T-helper 9 cell (primary cell): ENCODE measurements around the gene POLR2I.
"Not testable (repeated sequence)": the region's sequence is repeated elsewhere in the genome, so short reads cannot be mapped to it uniquely, and the experiment has no call there.

Source experiments
- DNase-seq: peaks from one replicate; pipeline ENCODE4 v3.0.0-alpha.2; 2020

Gene POLR2I

GRCh38 chr19:36099166-36099785, 15.4 kb downstream of the POLR2I start:
- no peak for DNase-seq

GRCh38 chr19:36097036-36097435, 17.6 kb downstream of the POLR2I start:
- DNase-seq = no peak

GRCh38 chr19:36093687-36094086, 21.0 kb downstream of the POLR2I start:
- DNase-seq = no peak

GRCh38 chr19:36093146-36093662, 21.5 kb downstream of the POLR2I start:
- DNase-seq = no peak

GRCh38 chr19:36092566-36092965, 22.1 kb downstream of the POLR2I start:
- DNase-seq = no peak

GRCh38 chr19:36090910-36091695, 23.6 kb downstream of the POLR2I start:
- DNase-seq = no peak

GRCh38 chr19:36089847-36090246, 24.8 kb downstream of the POLR2I start:
- DNase-seq = no peak

- DNase-seq = no peak
These were observed 28.3 kb downstream of the POLR2I start for GRCh38 chr19:36086326-36086725.

GRCh38 chr19:36084231-36085009, 30.3 kb downstream of the POLR2I start:
- DNase-seq = no peak

- no peak for DNase-seq
These were observed 31.8 kb downstream of the POLR2I start for GRCh38 chr19:36082916-36083315.

- DNase-seq = no peak
These were observed 32.8 kb downstream of the POLR2I start for GRCh38 chr19:36081894-36082293.

GRCh38 chr19:36081385-36081784, 33.3 kb downstream of the POLR2I start:
- no peak for DNase-seq

- no peak for DNase-seq
These were observed 35.2 kb downstream of the POLR2I start for GRCh38 chr19:36079389-36079945.

- DNase-seq = no peak
These were observed 41.4 kb downstream of the POLR2I start for GRCh38 chr19:36073121-36073876.

- no peak for DNase-seq
These were observed 42.6 kb downstream of the POLR2I start for GRCh38 chr19:36072081-36072480.

- not testable (repeated sequence) for DNase-seq
These were observed 45.7 kb downstream of the POLR2I start for GRCh38 chr19:36068810-36069499.

GRCh38 chr19:36067681-36068080, 47.0 kb downstream of the POLR2I start:
- DNase-seq = no peak

- no peak for DNase-seq
These were observed 49.8 kb downstream of the POLR2I start for GRCh38 chr19:36064826-36065225.
